HUES48 (cell line): ENCODE data around the gene STMP1.

Experiments
- H3K27ac ChIP-seq: one replicate; pipeline ENCODE4 v1.7.0; 2013; ENCODE audit warnings: low read depth, low read length, inconsistent platforms
- H3K27me3 ChIP-seq: 2 replicates; pipeline ENCODE4 v1.6.1; 2013; ENCODE audit warnings: mild to moderate bottlenecking, low read length; ENCODE audit not compliant: control insufficient read depth, insufficient read depth
- H3K36me3 ChIP-seq: 2 replicates; pipeline ENCODE4 v1.6.1; 2013; ENCODE audit warnings: low read length; ENCODE audit not compliant: control insufficient read depth, insufficient read depth
- H3K4me1 ChIP-seq: 2 replicates; pipeline ENCODE4 v1.6.1; 2013; ENCODE audit warnings: mild to moderate bottlenecking, low read length; ENCODE audit not compliant: control insufficient read depth, insufficient read depth
- H3K4me3 ChIP-seq: 2 replicates; pipeline ENCODE4 v1.5.1; 2013; ENCODE audit warnings: mild to moderate bottlenecking, low read depth, low read length
- H3K9ac ChIP-seq: 2 replicates; pipeline ENCODE4 v1.6.1; 2013; ENCODE audit warnings: mild to moderate bottlenecking, low read depth, low read length, moderate library complexity
- H3K9me3 ChIP-seq: 2 replicates; pipeline ENCODE4 v1.6.1; 2013; ENCODE audit warnings: low read length; ENCODE audit not compliant: control insufficient read depth, insufficient read depth

The STMP1 gene

DNA sequence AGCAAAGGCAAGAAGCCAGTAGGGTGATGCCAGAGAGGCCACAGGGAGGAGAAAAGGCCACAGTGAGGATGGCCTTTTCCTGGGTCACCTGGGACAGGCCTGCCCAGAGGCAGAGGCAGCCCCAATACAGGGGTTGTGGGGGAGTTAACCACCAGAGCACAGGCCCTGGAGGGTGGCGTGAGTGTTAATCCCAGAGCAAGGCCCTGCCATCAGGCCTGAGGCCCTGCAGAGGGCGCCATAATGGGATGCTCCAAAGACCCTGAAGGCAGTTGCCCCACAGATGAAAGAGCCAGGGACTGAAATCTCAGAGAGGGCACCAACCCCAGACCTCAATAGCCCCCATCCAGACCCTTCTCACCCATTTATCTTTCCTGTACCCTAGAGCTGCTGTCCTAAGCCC, 41.8 kb downstream of the STMP1 start:
- no peak overlapping the region for H3K9ac ChIP-seq
- H3K4me3 ChIP-seq: no peak overlapping the region
- H3K27me3 ChIP-seq: no peaks in the 10 kb centered on the region
- H3K36me3 ChIP-seq: no peaks in the 10 kb centered on the region
- H3K27ac ChIP-seq: no peak overlapping the region
- no peaks in the 10 kb centered on the region for H3K4me1 ChIP-seq
- H3K9me3 ChIP-seq: no peaks in the 10 kb centered on the region

GRCh38 chr7:135704698-135705097, 42.4 kb downstream of the STMP1 start:
- Histone ChIP-seq H3K4me3 (no peak overlapping the region), H3K27ac (no peak overlapping the region), H3K36me3 (no peaks in the 10 kb centered on the region), H3K4me1 (no peaks in the 10 kb centered on the region), H3K27me3 (no peaks in the 10 kb centered on the region), H3K9ac (no peak overlapping the region), H3K9me3 (no peaks in the 10 kb centered on the region)

DNA sequence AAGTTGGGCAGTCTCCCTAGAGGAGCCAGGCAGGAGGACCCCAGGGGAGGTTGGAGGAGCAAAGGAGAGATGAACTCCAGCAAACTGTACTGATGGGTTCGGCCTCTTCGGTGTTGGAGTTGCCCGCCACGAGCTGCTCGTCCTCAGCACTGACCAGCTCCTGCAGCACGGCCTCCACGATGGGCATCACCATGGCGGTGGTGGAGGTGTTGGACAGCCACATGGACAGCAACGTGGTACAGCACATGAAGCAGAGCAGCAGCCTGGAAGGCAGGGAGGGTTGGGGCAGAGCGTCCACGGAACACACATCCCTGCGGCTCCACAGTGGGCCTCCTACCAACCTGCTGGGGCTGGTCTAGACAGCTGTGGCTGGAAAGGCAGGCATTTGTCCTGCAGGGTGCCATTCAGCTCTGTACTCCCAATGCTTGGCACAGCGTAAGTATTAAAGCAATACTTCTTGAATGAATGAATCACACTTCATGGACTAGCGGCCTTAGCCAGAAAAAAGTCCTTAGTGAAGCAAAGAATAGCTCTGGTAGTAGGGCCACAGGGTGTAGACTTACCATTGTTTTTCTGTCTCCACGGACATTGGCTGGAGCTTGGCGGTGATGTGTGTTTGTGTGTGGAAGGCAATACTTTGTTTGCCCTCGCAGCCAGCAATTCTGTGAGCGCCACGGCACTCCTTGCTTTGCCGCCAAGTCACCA, 43.9 kb downstream of the STMP1 start:
- no peaks in the 10 kb centered on the region for H3K36me3 ChIP-seq
- no peaks in the 10 kb centered on the region for H3K27me3 ChIP-seq
- H3K9ac ChIP-seq: no peak overlapping the region
- H3K4me1 ChIP-seq: peaks cover 5% of the 10 kb centered on the region; the same call in 1 of the 2 replicates
- no peak overlapping the region for H3K4me3 ChIP-seq
- no peak overlapping the region for H3K27ac ChIP-seq
- H3K9me3 ChIP-seq: no peaks in the 10 kb centered on the region

DNA sequence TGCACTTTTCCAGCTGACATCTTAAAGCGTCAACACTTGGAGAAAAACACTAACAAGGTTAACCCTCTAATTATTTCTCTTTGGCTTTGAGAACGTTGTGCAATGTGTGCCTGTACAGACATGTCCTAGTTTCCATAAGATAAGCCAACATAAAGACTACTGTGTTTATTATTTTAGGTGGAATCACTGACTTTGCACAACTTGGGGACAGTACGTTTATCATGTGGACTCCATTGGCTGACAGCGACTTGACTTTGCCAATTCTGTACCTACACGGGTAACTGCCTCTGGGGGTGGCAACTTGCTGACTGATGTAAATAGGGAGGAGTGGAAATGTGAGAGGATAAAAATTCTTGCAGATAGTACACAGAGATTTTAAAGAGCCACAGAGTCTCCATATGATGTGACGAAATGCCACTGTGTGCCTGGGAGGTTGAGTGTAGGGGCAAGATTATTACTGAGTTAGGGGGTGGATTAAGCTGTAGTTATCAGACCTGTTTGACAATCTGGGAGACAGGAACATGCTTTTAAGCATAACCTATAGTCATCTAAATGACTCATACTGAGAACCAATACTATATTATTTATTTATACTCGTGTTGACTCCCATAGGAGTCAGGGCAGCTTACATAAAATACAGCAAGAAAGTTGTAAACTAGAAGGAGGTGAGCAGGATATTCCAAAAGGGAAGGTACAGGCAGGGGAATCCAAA, 44.7 kb downstream of the STMP1 start:
- no peak overlapping the region for H3K9ac ChIP-seq
- no peak overlapping the region for H3K27ac ChIP-seq
- H3K9me3 ChIP-seq: no peaks in the 10 kb centered on the region
- H3K36me3 ChIP-seq: no peaks in the 10 kb centered on the region
- no peaks in the 10 kb centered on the region for H3K27me3 ChIP-seq
- peaks cover 5% of the 10 kb centered on the region; the same call in 1 of the 2 replicates for H3K4me1 ChIP-seq
- H3K4me3 ChIP-seq: no peak overlapping the region

DNA sequence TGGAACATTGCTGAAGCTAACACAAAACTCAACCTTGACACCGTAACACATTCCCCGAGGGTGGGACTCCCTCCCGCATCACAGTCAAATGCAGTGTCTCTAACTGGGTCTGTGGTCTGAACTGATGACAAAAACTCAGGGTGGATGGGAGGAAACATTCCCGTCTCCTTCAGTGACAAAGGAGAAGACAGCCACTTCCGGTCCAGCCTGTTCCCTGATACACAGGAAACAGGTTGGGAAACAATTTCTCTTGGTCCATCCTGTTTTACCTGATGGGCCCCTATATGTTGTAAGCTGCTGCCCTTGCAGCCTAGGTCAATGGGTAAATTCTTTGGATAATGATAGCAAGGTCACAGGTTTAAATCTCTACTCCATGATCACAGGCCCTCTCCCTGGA, 45.3 kb downstream of the STMP1 start:
- Histone ChIP-seq H3K4me1 (peaks cover 5% of the 10 kb centered on the region; the same call in 1 of the 2 replicates), H3K36me3 (no peaks in the 10 kb centered on the region), H3K27me3 (no peaks in the 10 kb centered on the region), H3K4me3 (no peak overlapping the region), H3K9me3 (no peaks in the 10 kb centered on the region), H3K27ac (no peak overlapping the region), H3K9ac (no peak overlapping the region)

DNA sequence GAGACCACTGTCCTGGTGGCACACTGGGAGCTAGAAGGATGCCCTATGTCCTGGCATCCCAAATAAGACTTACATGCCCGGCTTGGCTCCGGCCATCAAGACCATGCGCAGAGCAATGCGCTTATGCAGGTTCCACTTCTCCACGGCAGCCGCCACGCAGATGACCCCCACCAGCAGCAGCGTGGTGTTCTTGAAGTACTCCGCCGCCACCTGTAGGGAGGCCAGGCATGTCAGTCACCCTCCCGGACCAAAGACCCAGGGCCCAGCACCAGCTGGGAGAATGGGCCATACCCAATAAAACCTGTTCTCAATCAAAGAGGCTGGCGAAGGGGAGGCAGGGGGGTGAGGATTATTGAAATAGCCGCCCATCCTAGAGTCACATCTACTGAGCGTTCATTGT, 45.7 kb downstream of the STMP1 start:
- Histone ChIP-seq H3K4me1 (peaks cover 6% of the 10 kb centered on the region; the same call in 1 of the 2 replicates), H3K27ac (no peak overlapping the region), H3K9me3 (no peaks in the 10 kb centered on the region), H3K9ac (no peak overlapping the region), H3K4me3 (no peak overlapping the region), H3K36me3 (no peaks in the 10 kb centered on the region), H3K27me3 (no peaks in the 10 kb centered on the region)

GRCh38 chr7:135709508-135709907, 47.2 kb downstream of the STMP1 start:
- H3K9me3 ChIP-seq: no peaks in the 10 kb centered on the region
- H3K4me1 ChIP-seq: peaks cover 16% of the 10 kb centered on the region; the same call in 1 of the 2 replicates
- no peaks in the 10 kb centered on the region for H3K36me3 ChIP-seq
- H3K4me3 ChIP-seq: no peak overlapping the region
- no peak overlapping the region for H3K27ac ChIP-seq
- H3K27me3 ChIP-seq: no peaks in the 10 kb centered on the region
- no peak overlapping the region for H3K9ac ChIP-seq

DNA sequence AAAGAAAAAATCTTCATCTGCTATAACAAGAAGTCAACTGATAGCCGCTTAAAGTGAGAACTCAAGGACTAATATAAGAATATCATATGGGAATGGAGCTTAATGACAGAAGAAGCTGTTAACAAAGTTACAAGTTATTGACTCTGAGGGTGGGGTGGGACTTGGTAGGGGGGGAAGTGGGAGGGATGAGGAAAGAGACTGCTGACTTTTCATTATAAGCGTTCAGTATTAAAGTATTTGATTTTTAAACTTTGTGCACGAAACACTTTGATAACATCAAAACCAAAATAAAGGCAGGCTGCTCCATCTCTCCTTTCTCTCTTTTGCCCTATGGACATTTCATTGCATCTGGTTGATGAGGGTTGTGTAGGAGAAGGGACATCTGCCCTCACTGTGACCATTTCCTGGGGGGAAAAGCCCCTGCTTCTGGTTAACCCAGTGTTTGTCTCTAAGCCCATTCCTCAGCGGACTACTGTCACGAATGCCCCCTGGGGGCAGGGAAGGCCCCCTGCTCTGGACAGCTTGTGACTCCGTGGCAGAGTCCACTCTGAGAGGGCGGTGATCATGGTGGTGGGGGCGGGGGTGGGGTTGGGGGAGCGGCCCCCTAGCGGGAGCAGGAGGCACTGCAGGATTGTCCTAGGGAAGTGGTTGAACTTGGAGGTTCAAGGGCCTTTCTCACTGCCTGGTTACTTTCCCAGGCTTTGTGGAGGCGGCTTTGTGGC, 48.3 kb downstream of the STMP1 start:
- no peak overlapping the region for H3K27ac ChIP-seq
- H3K27me3 ChIP-seq: no peaks in the 10 kb centered on the region
- no peaks in the 10 kb centered on the region for H3K36me3 ChIP-seq
- H3K4me3 ChIP-seq: peak overlapping the region; percentile 47; the same call in 1 of the 2 replicates
- peaks cover 20% of the 10 kb centered on the region; the same call in 1 of the 2 replicates for H3K4me1 ChIP-seq
- H3K9ac ChIP-seq: no peak overlapping the region
- H3K9me3 ChIP-seq: no peaks in the 10 kb centered on the region

DNA sequence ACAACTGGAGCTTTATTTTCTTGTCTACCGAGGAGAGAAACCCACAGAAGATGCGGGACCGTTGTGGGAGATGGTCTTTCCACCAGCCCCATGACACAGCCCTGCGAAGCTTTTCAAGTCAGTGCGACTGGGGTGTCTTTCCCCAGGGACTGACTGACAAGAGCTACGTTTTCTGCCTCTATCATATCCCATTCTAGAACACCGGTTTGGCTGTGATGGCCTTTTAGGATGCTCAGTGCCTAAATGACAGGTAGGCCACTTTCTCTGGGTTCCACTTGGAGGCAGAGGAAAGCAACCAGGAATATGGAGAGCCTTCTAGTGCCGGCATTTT, 48.8 kb downstream of the STMP1 start:
- H3K27me3 ChIP-seq: no peaks in the 10 kb centered on the region
- H3K9ac ChIP-seq: no peak overlapping the region
- peaks cover 20% of the 10 kb centered on the region; the same call in 1 of the 2 replicates for H3K4me1 ChIP-seq

DNA sequence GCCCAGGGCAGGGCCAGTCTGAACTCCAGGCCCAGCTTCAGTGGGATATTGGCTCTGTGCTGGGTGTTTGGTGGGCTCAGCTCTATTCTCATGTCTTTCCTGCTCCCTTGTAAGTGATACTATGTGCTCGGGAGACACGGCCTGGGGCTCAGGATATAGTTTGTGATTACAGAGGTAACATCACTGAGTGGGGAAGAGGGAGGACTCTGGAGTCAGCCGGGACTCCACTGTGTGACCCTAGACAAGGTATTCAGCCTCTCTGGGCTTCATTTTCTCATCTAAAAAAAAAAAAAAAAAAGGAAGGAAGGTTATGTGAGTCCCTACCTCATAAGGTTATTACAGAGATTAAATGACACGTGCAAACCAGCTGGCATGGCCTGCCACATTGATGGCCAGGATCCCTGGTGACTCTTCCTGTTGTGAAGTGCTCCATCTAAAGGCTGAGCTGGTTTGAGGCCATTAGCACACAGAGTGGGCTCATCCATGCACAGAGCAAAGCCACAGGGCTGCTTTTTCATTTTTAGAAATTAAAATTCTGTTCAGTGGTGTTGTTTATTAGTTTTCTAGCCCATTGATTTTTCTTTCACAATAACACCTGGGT, 50.0 kb downstream of the STMP1 start:
- Histone ChIP-seq H3K36me3 (no peaks in the 10 kb centered on the region), H3K27me3 (no peaks in the 10 kb centered on the region), H3K27ac (no peak overlapping the region), H3K4me3 (no peak overlapping the region), H3K9me3 (no peaks in the 10 kb centered on the region), H3K9ac (no peak overlapping the region), H3K4me1 (peaks cover 20% of the 10 kb centered on the region; the same call in 1 of the 2 replicates)

More for the DNA sequence above, 48.8 kb downstream of the STMP1 start:
- no peak overlapping the region for H3K27ac ChIP-seq
- no peaks in the 10 kb centered on the region for H3K9me3 ChIP-seq
- H3K36me3 ChIP-seq: no peaks in the 10 kb centered on the region
- H3K4me3 ChIP-seq: no peak overlapping the region
